Activated T-cell treated with anti-CD3 and anti-CD28 coated beads, Interleukin-2, amount 50 U/mL, for 24 hours (primary cell): ENCODE measurements around the gene ALG1L2.
"Not testable (repeated sequence)": the region's sequence is repeated elsewhere in the genome, so short reads cannot be mapped to it uniquely, and the experiment has no call there.

ENCODE experiments used
- DNase-seq: peaks from one replicate; pipeline ENCODE4 v3.0.0-alpha.2; 2020
- H3K27ac Mint-ChIP-seq: 2 replicates; pipeline ENCODE4 v1.8.0; 2020; ENCODE audit warnings: mild to moderate bottlenecking, mixed read lengths
- H3K27me3 Mint-ChIP-seq: 2 replicates; pipeline ENCODE4 v1.8.0; 2020; ENCODE audit warnings: mixed read lengths
- H3K36me3 Mint-ChIP-seq: 2 replicates; pipeline ENCODE4 v1.8.0; 2020; ENCODE audit warnings: low read depth, mixed read lengths
- H3K4me1 Mint-ChIP-seq: 2 replicates; pipeline ENCODE4 v1.8.0; 2020; ENCODE audit warnings: low read depth, mixed read lengths
- H3K4me3 Mint-ChIP-seq: 2 replicates; pipeline ENCODE4 v1.8.0; 2020; ENCODE audit warnings: mild to moderate bottlenecking, moderate library complexity, mixed read lengths
- H3K9me3 Mint-ChIP-seq: 2 replicates; pipeline ENCODE4 v1.8.0; 2020; ENCODE audit warnings: mixed read lengths

ALG1L2 gene

GRCh38 chr3:130081351-130081881, at the start of gene ALG1L2:
ALG1L2 (plus strand) TSS chr3:130081831; CDS start chr3:130082017, 186 bp downstream.
- DNase-seq = no peak
- H3K4me1 Mint-ChIP-seq = no peaks in the 10 kb centered on the region
- no peaks in the 10 kb centered on the region for H3K9me3 Mint-ChIP-seq
- no peak within 1 kb of the TSS for H3K4me3 Mint-ChIP-seq
- peaks cover 12% of the 10 kb centered on the region for H3K27me3 Mint-ChIP-seq
- no peak within 1 kb of the TSS for H3K27ac Mint-ChIP-seq
- H3K36me3 Mint-ChIP-seq = no peaks in the 10 kb centered on the region

- H3K4me3 Mint-ChIP-seq, H3K9me3 Mint-ChIP-seq, H3K4me1 Mint-ChIP-seq, H3K27ac Mint-ChIP-seq, H3K36me3 Mint-ChIP-seq, H3K27me3 Mint-ChIP-seq, DNase-seq: not testable (repeated sequence)
Observed at GRCh38 chr3:130037126-130037815, 44.4 kb upstream of the ALG1L2 start.

GRCh38 chr3:130042736-130043135, 38.9 kb upstream of the ALG1L2 start:
- not testable (repeated sequence) for DNase-seq, H3K36me3 Mint-ChIP-seq, H3K27me3 Mint-ChIP-seq, H3K4me3 Mint-ChIP-seq, H3K4me1 Mint-ChIP-seq, H3K9me3 Mint-ChIP-seq, H3K27ac Mint-ChIP-seq

- H3K27ac Mint-ChIP-seq, H3K4me1 Mint-ChIP-seq, H3K36me3 Mint-ChIP-seq, H3K27me3 Mint-ChIP-seq, H3K4me3 Mint-ChIP-seq, DNase-seq, H3K9me3 Mint-ChIP-seq: not testable (repeated sequence)
Observed at GRCh38 chr3:130043658-130044057, 38.0 kb upstream of the ALG1L2 start.

- Mint-ChIP-seq H3K27ac (no peak overlapping the region), H3K27me3 (no peaks in the 10 kb centered on the region), H3K4me3 (no peak overlapping the region)
Observed at GRCh38 chr3:130044370-130044769, 37.3 kb upstream of the ALG1L2 start.

GRCh38 chr3:130048726-130049125, 32.9 kb upstream of the ALG1L2 start:
- Mint-ChIP-seq H3K36me3 (no peaks in the 10 kb centered on the region), H3K27ac (no peak overlapping the region), H3K27me3 (no peaks in the 10 kb centered on the region)

More at GRCh38 chr3:130044370-130044769, 37.3 kb upstream of the ALG1L2 start:
- Mint-ChIP-seq H3K4me1 (no peaks in the 10 kb centered on the region), H3K36me3 (no peaks in the 10 kb centered on the region), H3K9me3 (peaks cover 2% of the 10 kb centered on the region)
- DNase-seq = no peak

GRCh38 chr3:130052366-130052765, 29.3 kb upstream of the ALG1L2 start:
- not testable (repeated sequence) for H3K36me3 Mint-ChIP-seq, H3K9me3 Mint-ChIP-seq, H3K27me3 Mint-ChIP-seq, DNase-seq, H3K4me1 Mint-ChIP-seq, H3K27ac Mint-ChIP-seq, H3K4me3 Mint-ChIP-seq

More at GRCh38 chr3:130048726-130049125, 32.9 kb upstream of the ALG1L2 start:
- DNase-seq = no peak
- Mint-ChIP-seq H3K9me3 (peaks cover 2% of the 10 kb centered on the region), H3K4me1 (no peaks in the 10 kb centered on the region), H3K4me3 (no peak overlapping the region)

GRCh38 chr3:130052965-130053364, 28.7 kb upstream of the ALG1L2 start:
- not testable (repeated sequence) for H3K36me3 Mint-ChIP-seq, H3K4me1 Mint-ChIP-seq, H3K27ac Mint-ChIP-seq, H3K9me3 Mint-ChIP-seq, H3K4me3 Mint-ChIP-seq, DNase-seq, H3K27me3 Mint-ChIP-seq

GRCh38 chr3:130057536-130058266, 23.9 kb upstream of the ALG1L2 start:
- H3K27me3 Mint-ChIP-seq, H3K27ac Mint-ChIP-seq, H3K4me3 Mint-ChIP-seq, H3K9me3 Mint-ChIP-seq, H3K36me3 Mint-ChIP-seq, H3K4me1 Mint-ChIP-seq, DNase-seq: not testable (repeated sequence)

GRCh38 chr3:130058267-130058657, 23.4 kb upstream of the ALG1L2 start:
- H3K27ac Mint-ChIP-seq, DNase-seq, H3K27me3 Mint-ChIP-seq, H3K9me3 Mint-ChIP-seq, H3K36me3 Mint-ChIP-seq, H3K4me3 Mint-ChIP-seq, H3K4me1 Mint-ChIP-seq: not testable (repeated sequence)

GRCh38 chr3:130058716-130059115, 22.9 kb upstream of the ALG1L2 start:
- not testable (repeated sequence) for H3K36me3 Mint-ChIP-seq, H3K27ac Mint-ChIP-seq, DNase-seq, H3K27me3 Mint-ChIP-seq, H3K4me3 Mint-ChIP-seq, H3K9me3 Mint-ChIP-seq, H3K4me1 Mint-ChIP-seq

- not testable (repeated sequence) for H3K27ac Mint-ChIP-seq, H3K4me3 Mint-ChIP-seq
Observed at GRCh38 chr3:130059162-130059561, 22.5 kb upstream of the ALG1L2 start.

GRCh38 chr3:130073582-130073981, 8.0 kb upstream of the ALG1L2 start:
- Mint-ChIP-seq H3K9me3 (no peaks in the 10 kb centered on the region), H3K4me3 (no peak overlapping the region), H3K27me3 (peaks cover 23% of the 10 kb centered on the region), H3K36me3 (no peaks in the 10 kb centered on the region), H3K27ac (no peak overlapping the region), H3K4me1 (no peaks in the 10 kb centered on the region)
- no peak for DNase-seq

More at GRCh38 chr3:130059162-130059561, 22.5 kb upstream of the ALG1L2 start:
- not testable (repeated sequence) for H3K9me3 Mint-ChIP-seq, H3K36me3 Mint-ChIP-seq, DNase-seq, H3K27me3 Mint-ChIP-seq, H3K4me1 Mint-ChIP-seq

GRCh38 chr3:130077636-130078035, 4.0 kb upstream of the ALG1L2 start:
- peaks cover 17% of the 10 kb centered on the region for H3K27me3 Mint-ChIP-seq
- no peak for DNase-seq
- H3K9me3 Mint-ChIP-seq = no peaks in the 10 kb centered on the region
- H3K27ac Mint-ChIP-seq = no peak overlapping the region
- no peak overlapping the region for H3K4me3 Mint-ChIP-seq
- no peaks in the 10 kb centered on the region for H3K36me3 Mint-ChIP-seq
- no peaks in the 10 kb centered on the region for H3K4me1 Mint-ChIP-seq

GRCh38 chr3:130083363-130084090, 1.9 kb downstream of the ALG1L2 start:
- DNase-seq, H3K9me3 Mint-ChIP-seq, H3K4me3 Mint-ChIP-seq, H3K27ac Mint-ChIP-seq, H3K4me1 Mint-ChIP-seq, H3K36me3 Mint-ChIP-seq: not testable (repeated sequence)
- H3K27me3 Mint-ChIP-seq = peaks cover 12% of the 10 kb centered on the region
